NOMO-1 (cell line): Measurements from ENCODE around the gene C17orf113.

Experiments used
- DNase-seq, 2 experiments: peaks; one replicate each; lab custom pipeline; 2025; ENCODE audit not compliant: unreplicated experiment in 2 of 2; lab: John Stamatoyannopoulos, UW

The C17orf113 gene

GRCh38 chr17:42072323-42073187 is 22.2 kb upstream of the C17orf113 start:
- peak in 1 of 2 experiments; percentile 10 for DNase-seq

- no peak for DNase-seq
These were observed 21.4 kb upstream of the C17orf113 start for GRCh38 chr17:42071810-42072209.

- no peak for DNase-seq
These were observed 18.6 kb upstream of the C17orf113 start for GRCh38 chr17:42068979-42069378.

GRCh38 chr17:42067371-42068091 is 17.1 kb upstream of the C17orf113 start:
- DNase-seq, result peak in 1 of 2 experiments; percentile 35

- DNase-seq, result no peak
These were observed 14.8 kb upstream of the C17orf113 start for GRCh38 chr17:42065201-42065600.

GRCh38 chr17:42062681-42063080 is 12.3 kb upstream of the C17orf113 start:
- DNase-seq, result no peak

GRCh38 chr17:42061646-42062487 is 11.5 kb upstream of the C17orf113 start:
- DNase-seq, result no peak

GRCh38 chr17:42060231-42060630 is 9.8 kb upstream of the C17orf113 start:
- no peak for DNase-seq

- no peak for DNase-seq
These were observed 9.4 kb upstream of the C17orf113 start for GRCh38 chr17:42059815-42060214.

GRCh38 chr17:42058063-42058462 is 7.7 kb upstream of the C17orf113 start:
- no peak for DNase-seq

- no peak for DNase-seq
These were observed 6.2 kb upstream of the C17orf113 start for GRCh38 chr17:42056635-42057034.

- DNase-seq, result no peak
These were observed 5.1 kb upstream of the C17orf113 start for GRCh38 chr17:42055496-42055895.

GRCh38 chr17:42055027-42055426 is 4.6 kb upstream of the C17orf113 start:
- no peak for DNase-seq

- no peak for DNase-seq
These were observed 3.5 kb upstream of the C17orf113 start for GRCh38 chr17:42053731-42054500.

GRCh38 chr17:42052346-42052877 is 2.0 kb upstream of the C17orf113 start:
- no peak for DNase-seq

GRCh38 chr17:42051645-42052044 is 1.2 kb upstream of the C17orf113 start:
- no peak for DNase-seq

- DNase-seq, result no peak
These were observed 606 bp upstream of the C17orf113 start for GRCh38 chr17:42051013-42051400.

GRCh38 chr17:42049834-42050392 is 488 bp downstream of the C17orf113 start:
- no peak for DNase-seq

GRCh38 chr17:42047343-42047742 is 3.1 kb downstream of the C17orf113 start:
- no peak for DNase-seq

GRCh38 chr17:42045719-42046118 is 4.7 kb downstream of the C17orf113 start:
- no peak for DNase-seq
